Panc1 (cell line): ENCODE results near the gene SNRPF. TPM values are rescaled to one million over a fixed set of nuclear protein-coding genes. Genes with fewer than 3 reads are reported as not detected.

ENCODE experiments used
- ATAC-seq: fragments of 200-7000 bp; cut with Tn5 transposase; 2 replicates; pipeline ENCODE4 v1.9.1; 2020; ENCODE audit warnings: mild to moderate bottlenecking, moderate library complexity
- BruUV-seq: library from RNA; stranded (reverse); fragments of 400-500 nt; replicated peaks from 2 replicates; lab custom pipeline; 2021; lab: Mats Ljungman, UMichigan
- CTCF ChIA-PET: fragments of 300-600 bp; sonication (Branson Sonifier 250); formaldehyde crosslinking; loops from one replicate; lab custom pipeline; 2022; ENCODE audit warnings: antibody characterized with exemption; lab: Charles Lee
- POLR2A ChIA-PET: fragments of 300-600 bp; sonication (Branson Sonifier 250); formaldehyde crosslinking; loops from one replicate; lab custom pipeline; 2022; ENCODE audit warnings: antibody characterized with exemption; lab: Charles Lee
- DNase-seq: peaks from one replicate; pipeline ENCODE4 v3.0.0-alpha.2; 2010; ENCODE audit warnings: low read depth, low spot score
- H3K27ac ChIP-seq: 2 replicates; pipeline ENCODE4 v1.5.1; 2011; ENCODE audit warnings: mild to moderate bottlenecking, low read length, inconsistent platforms
- H3K27me3 ChIP-seq: fragments of 200-500 bp; sonication (Bioruptor generic); 2 replicates; pipeline ENCODE4 v1.6.0; 2014; ENCODE audit warnings: low read length, inconsistent platforms; ENCODE audit not compliant: control insufficient read depth, insufficient read depth
- H3K36me3 ChIP-seq: fragments of 200-500 bp; sonication (Bioruptor generic); 2 replicates; pipeline ENCODE4 v1.5.1; 2014; ENCODE audit warnings: inconsistent platforms, mild to moderate bottlenecking, low read length, moderate library complexity; ENCODE audit not compliant: control insufficient read depth, insufficient read depth
- H3K4me1 ChIP-seq: 2 replicates; pipeline ENCODE4 v1.5.1; 2011; ENCODE audit warnings: inconsistent platforms, mild to moderate bottlenecking, low read length, moderate library complexity; ENCODE audit not compliant: control insufficient read depth, insufficient read depth
- H3K4me3 ChIP-seq, 2 experiments: 2 replicates each; pipeline ENCODE4 v1.5.1; 2011 to 2012; ENCODE audit warnings: low read depth in 2 of 2, low read length in 2 of 2, mild to moderate bottlenecking in 2 of 2, inconsistent platforms in 1 of 2, moderate library complexity in 1 of 2
- H3K9me3 ChIP-seq: fragments of 200-500 bp; sonication (Bioruptor generic); 2 replicates; pipeline ENCODE4 v1.5.1; 2014; ENCODE audit warnings: low read depth, mild to moderate bottlenecking, inconsistent platforms, low read length, moderate library complexity; ENCODE audit not compliant: control insufficient read depth, insufficient read depth
- CTCF ChIP-seq: fragments of 450-650 bp; IDR thresholded peaks from 2 replicates; pipeline ENCODE4 v1.5.1; 2017; ENCODE audit warnings: mild to moderate bottlenecking
- POLR2AphosphoS5 ChIP-seq: IDR thresholded peaks from 2 replicates; pipeline ENCODE4 v1.6.1; 2012; ENCODE audit warnings: mild to moderate bottlenecking, low read depth, low read length, moderate library complexity
- REST ChIP-seq, 2 experiments: IDR thresholded peaks; 2 replicates each; pipeline ENCODE4 v1.6.1; 2011 to 2012; ENCODE audit warnings: low read depth in 2 of 2, control low read depth in 1 of 2, low read length in 1 of 2, mild to moderate bottlenecking in 1 of 2, moderate library complexity in 1 of 2; ENCODE audit not compliant: insufficient read depth in 1 of 2
- SIN3A ChIP-seq: IDR thresholded peaks from 2 replicates; pipeline ENCODE4 v1.6.1; 2012; ENCODE audit warnings: low read depth, mild to moderate bottlenecking, low read length, moderate library complexity, borderline replicate concordance; ENCODE audit not compliant: insufficient read depth
- TCF7L2 ChIP-seq: IDR thresholded peaks from 2 replicates; pipeline ENCODE4 v1.6.1; 2011; ENCODE audit warnings: mild to moderate bottlenecking, low read depth, low read length, inconsistent platforms
- in situ Hi-C: cut with HindIII; loops from 2 replicates; pipeline ENCODE4 v1.10.0; 2016; ENCODE audit warnings: low sequenced_read_pairs, low pct_unique_long_range_greater_than_20kb
- intact Hi-C: fragments of 100-400 bp; cut with micrococcal nuclease; formaldehyde crosslinking; loops from one replicate; pipeline ENCODE4 v1.10.0; 2022; ENCODE audit not compliant: unreplicated experiment
- total RNA-seq: library from RNA; stranded (reverse); gene quantifications from one replicate; pipeline ENCODE4 v1.2.1, GENCODE V29; 2021; ENCODE audit not compliant: unreplicated experiment

Gene SNRPF
- total RNA-seq, 1 experiment from 2014 or later: 38.7 TPM

- DNase-seq (no peak), ATAC-seq (no peak)
- H3K36me3 ChIP-seq: no peaks in the 10 kb centered on the region
- no peaks in the 10 kb centered on the region for H3K4me1 ChIP-seq
- H3K27me3 ChIP-seq: peaks cover 9% of the 10 kb centered on the region; the same call in 1 of the 2 replicates
- ChIA-PET POLR2A (no interaction called here), CTCF (no interaction called here)
- peaks cover under 1% of the 10 kb centered on the region; the same call in 1 of the 2 replicates for H3K9me3 ChIP-seq
- in situ Hi-C loops (no loop called here), intact Hi-C loops (no loop called here)
- H3K4me3 ChIP-seq: no peak overlapping the region
- BruUV-seq: no TSS peak
- TF ChIP-seq REST (IDR thresholded peaks at IDR 0.05; ENCODE audit: insufficient read depth in 1 of 2, low read depth in 2 of 2, low read length in 1 of 2) (no peak), TCF7L2 (no peak), CTCF (no peak)
- H3K27ac ChIP-seq: no peak overlapping the region
Measured at GRCh38 chr12:95898081-95898480, 39.3 kb downstream of the SNRPF start.

- ChIA-PET CTCF (no interaction called here), POLR2A (no interaction called here)
- intact Hi-C loops: no loop called here
- no peak for TF ChIP-seq TCF7L2
- TF ChIP-seq REST (IDR thresholded peaks at IDR 0.05; ENCODE audit: insufficient read depth in 1 of 2, low read depth in 2 of 2, low read length in 1 of 2): no peak
- TF ChIP-seq POLR2AphosphoS5: no peak
- no peak for TF ChIP-seq CTCF
- TF ChIP-seq SIN3A: no peak
- no peak overlapping the region for H3K27ac ChIP-seq
- H3K4me3 ChIP-seq: no peak overlapping the region
- H3K36me3 ChIP-seq: no peaks in the 10 kb centered on the region
- peaks cover 12% of the 10 kb centered on the region; the same call in 1 of the 2 replicates for H3K27me3 ChIP-seq
- BruUV-seq: no TSS peak
- H3K9me3 ChIP-seq: no peaks in the 10 kb centered on the region
- in situ Hi-C loops: no loop called here
- ATAC-seq (no peak), DNase-seq (no peak)
- no peaks in the 10 kb centered on the region for H3K4me1 ChIP-seq
Measured at GRCh38 chr12:95908573-95908972, 49.8 kb downstream of the SNRPF start.
